ENCODE measurements around the gene KLK5.

Gene KLK5

DNA sequence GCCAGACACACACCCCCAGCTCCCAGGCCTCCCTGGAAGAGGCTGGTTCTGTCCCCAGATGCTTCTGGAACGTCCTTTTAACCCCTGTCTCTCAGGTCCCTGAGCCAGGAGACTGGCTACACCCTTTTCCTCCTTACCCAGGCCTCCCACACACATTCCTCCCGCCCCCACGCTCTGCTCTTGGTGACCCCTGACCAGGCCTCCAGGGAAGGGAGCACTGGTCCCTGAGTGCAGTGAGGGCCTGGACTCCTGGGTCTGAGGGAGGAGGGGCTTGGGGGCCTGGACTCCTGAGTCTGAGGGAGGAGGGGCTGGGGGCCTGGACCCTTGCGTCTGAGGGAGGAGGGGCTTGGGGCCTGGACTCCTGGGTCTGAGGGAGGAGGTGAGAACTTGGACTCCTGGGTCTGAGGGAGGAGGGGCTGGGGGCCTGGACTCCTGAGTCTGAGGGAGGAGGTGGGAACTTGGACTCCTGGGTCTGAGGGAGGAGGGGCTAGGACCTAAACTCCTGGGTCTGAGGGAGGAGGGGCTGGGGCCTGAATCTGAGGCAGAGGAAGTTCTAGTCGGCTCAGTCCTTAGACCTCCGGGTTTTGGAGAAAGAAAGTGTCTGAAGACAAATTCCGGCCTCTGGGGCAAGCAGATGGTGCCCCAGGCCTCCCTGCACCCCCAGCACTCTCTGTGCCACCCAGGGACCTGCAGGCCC is 16.0 kb upstream of the KLK5 start:
- DNase-seq (ENCODE audit: low spot score) = no peak

DNA sequence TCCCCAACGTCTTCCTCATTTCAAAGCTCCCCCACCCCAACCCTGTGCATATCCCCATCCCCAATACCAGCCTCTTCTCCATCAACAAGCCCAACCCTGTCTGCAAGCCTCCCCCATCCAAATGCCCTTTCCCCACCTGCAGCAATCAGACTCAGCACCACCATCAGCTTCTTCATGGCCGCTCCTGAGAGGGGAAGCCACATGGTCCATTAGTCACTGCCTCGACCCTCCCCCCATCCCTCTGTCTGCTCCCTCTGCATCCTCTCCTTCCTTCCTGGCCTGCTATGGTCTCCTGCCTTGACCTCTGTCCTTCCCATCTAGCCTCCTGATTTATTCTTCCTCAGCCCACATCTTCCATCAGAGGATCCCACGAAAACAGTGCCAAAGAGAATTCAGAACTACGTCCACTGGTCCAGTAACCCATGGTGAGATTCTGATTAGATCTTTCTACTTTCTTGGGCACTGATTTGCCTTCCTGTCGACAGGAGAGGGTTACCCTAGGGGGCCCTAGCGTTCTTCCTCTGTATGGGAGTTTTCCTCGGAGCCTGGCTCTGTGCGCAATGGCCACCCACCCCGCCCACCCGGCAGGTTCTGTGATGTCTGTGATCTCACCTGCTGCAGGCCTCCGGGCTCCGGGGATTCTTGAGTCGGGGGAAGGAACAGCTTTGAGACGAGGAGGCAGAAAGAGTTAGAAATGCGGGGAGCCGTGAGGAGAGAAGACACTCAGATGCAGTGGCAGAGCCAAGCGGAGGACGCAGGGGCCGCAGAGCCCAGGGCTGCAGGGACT is 15.3 kb upstream of the KLK5 start:
- DNase-seq (ENCODE audit: low spot score) = no peak

DNA sequence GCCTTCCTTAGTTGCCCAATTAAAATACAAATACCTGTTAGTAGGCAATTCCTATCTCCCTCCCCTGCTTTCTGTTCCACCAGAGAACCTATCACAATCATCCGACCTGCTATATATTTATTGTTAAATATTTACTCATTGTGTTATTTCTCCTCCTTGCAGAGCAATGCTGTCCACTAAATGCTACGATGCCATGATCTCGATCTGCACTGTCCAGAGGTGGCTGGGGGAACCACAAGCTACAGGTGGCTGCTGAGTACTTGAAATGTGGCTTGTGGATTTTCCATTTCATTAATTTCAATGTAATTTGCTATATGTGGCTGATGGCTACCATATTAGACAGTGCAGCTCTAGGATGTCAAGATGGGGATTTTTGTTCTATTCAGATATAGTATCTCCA is 11.4 kb upstream of the KLK5 start:
- DNase-seq (ENCODE audit: low spot score) = no peak

DNA sequence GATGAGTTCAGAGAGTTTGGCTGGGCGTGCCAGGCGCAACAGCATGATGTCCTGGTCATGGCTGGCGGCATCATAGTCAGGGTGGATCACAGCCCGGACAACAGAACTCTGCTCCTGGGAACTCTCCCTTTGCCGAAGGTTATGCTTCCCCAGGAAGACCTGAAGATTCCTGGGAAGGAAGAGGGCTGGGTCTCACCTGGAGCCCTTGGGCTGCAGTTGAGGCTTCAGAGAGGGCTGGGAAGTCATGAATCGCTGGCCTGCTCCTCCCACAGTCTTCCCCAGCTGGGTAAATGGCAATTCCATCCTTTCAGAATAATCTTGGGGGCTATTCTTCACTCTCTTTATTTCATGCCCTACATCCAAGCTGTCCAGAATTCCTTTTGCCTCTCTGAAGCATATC is 10.5 kb upstream of the KLK5 start:
- DNase-seq (ENCODE audit: low spot score) = no peak

DNA sequence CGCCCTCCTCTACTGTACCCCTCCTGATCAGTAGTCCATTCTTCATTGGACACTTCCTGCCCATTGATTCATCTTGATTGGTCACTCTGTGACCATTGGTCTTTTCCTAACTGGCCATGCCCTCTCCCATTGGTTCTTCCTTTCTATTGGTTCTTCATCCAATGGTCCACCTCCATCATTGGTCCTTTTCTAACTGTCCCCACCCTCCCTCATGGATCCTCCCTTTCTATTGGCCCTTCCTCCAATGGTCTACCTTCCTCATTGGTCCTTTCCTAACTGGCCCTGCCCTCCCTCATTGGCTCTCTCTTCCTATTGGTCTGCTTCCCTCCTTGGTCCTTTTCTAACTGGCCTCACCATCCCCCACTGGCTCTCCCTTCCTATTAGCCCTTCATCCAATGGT is 9.4 kb upstream of the KLK5 start:
- DNase-seq (ENCODE audit: low spot score) = no peak

GRCh38 chr19:50959731-50960500 is 7.1 kb upstream of the KLK5 start:
- no peak for DNase-seq (ENCODE audit: low spot score)

DNA sequence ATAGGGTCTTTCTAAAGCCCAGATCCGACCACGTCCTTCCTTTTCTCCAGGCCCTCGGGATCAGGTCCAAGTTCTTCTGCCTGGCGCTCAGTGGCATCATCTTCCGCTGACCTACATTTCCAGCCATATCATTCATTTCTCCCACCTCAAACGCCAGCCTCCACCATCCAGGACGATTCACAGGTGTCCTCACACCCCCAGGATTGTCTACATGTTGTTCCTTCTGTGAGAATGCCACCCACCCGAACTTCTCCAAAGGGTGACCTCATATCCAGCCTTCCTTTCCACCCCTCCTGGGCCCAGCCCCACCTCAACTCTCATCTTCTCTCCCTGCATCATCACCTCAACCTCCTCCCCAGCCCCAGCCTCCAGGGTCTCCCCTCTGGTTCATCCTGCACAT is 4.7 kb upstream of the KLK5 start:
- no peak for DNase-seq (ENCODE audit: low spot score)

DNA sequence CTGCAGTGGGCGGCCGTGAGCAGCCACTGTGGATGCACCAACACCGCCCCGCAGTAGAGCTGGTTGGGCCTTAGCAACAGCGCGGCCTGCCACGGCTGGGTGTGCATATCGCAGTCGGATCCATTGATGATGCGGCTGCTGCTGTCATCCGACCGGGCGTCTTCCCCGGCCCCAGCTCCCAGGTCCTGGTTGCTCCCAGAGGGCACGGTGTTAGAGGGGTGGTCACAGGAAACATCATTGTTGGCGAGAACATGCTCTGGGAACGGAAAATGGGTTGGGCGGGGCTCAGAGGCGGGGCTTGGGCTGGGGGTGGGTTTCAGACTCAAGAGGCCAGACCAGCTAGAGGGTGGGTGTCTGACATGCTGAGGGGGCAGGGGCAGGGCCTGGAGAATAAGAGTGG is 3.0 kb downstream of the KLK5 start:
- no peak for DNase-seq (ENCODE audit: low spot score)

DNA sequence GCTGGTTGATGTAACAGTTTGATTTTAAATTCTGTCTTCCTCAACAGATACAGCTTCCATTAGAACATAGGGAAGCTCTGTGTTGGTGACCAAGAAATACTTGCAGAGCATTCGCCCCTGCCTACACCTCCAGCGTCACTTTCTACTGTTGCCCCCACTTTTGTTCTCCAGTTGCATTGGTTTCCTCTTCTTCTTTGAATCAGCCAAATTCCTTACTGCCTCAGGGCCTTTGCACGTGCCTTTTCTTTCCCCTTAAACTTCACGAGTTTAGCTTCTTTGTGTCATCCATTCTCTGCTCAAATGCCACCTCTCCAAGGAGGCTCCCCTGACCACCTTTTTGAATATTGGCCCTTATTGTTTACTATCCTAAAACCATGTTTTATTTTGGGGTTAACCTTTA is 5.7 kb downstream of the KLK5 start:
- no peak for DNase-seq (ENCODE audit: low spot score)

GRCh38 chr19:50944795-50945194 is 8.0 kb downstream of the KLK5 start:
- DNase-seq (ENCODE audit: low spot score) = no peak

- no peak for DNase-seq (ENCODE audit: low spot score)
Measured at GRCh38 chr19:50943074-50943828, 9.6 kb downstream of the KLK5 start.

DNA sequence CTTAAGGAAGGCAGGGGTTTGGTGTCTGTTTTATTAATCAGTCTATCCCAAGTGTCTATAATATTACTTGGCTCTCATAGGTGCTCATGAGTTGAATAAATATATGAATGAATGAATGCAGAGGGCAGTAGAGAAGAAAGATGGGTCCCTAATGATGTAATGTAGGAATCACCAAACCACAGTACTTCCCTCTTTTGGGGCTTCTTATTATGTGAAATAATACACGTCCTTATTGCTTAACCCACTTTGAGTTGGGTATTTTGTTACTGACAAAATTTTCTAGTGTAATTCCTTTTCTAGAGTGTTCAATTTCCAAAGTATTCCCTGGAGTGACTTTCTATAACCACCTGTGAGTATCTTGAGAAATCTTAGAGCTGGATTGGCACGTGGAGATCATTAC is 13.2 kb downstream of the KLK5 start:
- DNase-seq (ENCODE audit: low spot score) = no peak

- DNase-seq (ENCODE audit: low spot score) = peak; percentile 67
Measured at GRCh38 chr19:50933640-50934039, 19.2 kb downstream of the KLK5 start.

DNA sequence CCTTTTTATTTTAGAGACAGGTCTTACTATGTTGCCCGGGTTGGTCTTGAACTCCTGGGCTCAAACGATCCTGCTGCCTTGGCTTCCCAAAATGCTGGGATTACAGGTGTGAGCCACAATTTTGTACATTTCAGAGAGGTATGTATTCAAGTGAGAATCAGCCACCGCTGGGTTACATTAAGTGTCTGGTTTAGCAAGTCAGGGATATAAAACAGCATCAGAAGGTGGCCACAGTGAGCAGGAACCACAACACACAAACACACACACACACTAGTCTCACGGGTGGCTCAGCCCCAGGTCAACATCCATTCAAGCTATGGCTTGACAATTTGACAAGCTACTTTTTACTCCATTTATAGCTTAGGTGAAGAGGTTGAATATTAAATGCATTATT is 20.2 kb downstream of the KLK5 start:
- no peak for DNase-seq (ENCODE audit: low spot score)

DNA sequence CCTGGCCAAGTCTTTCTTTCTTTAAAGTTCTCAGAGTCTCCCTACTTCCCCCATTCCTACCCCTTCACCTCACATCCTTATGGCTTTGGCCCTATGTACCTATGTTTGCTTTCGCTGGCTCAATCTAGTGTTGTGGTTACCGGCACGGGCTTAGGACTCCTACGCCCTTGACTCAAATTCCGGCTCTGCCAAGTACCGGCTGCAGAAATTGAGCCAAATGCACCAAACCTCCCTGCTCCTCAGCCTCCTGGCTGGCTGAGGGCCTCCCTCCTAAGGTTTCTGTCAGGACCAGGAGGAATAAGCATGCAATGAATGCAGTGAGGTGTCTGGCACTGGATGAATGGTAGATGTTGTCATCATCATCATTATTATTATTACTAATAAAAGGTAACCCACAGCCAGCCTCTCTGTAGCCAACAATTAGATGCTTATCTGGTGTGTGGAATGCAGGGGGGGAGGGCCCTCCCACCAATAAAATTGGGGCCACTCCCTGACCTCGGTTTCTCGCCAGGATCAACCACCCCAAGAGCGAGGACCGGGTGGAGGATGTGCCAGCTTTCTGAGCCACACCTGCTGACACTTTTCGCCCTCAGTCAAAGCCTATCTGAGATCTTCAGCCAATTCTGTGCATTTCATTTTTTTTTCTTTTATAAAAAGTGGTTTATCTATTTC is 20.7 kb downstream of the KLK5 start:
- DNase-seq (ENCODE audit: low spot score) = peak; percentile 58

DNA sequence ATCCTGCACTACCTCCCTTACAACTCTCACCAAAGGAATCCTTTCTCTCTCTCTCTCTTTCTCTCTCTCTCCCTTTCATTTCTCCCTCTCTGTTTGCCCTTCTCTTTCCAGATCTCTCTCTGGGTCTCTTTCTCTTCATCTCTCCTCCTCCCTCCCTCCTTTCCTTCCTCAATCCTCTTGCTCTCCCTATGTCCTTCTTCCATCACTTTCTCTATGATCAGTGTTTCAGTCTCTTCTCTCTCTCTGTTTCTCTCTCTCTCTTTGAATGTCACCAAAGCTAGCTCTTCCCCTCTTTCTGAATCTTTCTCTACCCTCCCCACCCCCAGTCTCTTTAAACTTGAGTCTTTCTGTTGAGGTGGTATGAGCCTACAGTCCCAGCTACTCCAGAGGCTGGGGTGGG is 21.8 kb downstream of the KLK5 start:
- DNase-seq (ENCODE audit: low spot score) = no peak

DNA sequence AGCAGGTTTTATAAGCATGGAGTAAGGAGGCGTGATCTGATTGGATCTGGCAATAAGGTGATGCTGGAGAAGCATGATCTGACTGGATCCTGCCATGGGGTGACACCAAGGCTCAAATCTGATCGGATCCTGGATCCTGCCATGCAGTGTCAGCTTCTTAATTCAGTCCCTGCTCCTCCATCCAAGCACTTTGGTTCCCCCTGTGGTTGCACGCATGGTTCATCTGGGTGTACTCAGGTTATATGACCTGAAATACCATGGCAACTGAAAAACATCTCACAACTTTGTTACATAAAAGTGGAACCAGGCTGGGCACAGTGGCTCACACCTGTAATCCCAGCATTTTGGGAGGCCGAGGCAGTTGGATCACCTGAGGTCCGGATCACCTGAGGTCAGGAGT is 24.0 kb downstream of the KLK5 start:
- DNase-seq (ENCODE audit: low spot score) = no peak

DNA sequence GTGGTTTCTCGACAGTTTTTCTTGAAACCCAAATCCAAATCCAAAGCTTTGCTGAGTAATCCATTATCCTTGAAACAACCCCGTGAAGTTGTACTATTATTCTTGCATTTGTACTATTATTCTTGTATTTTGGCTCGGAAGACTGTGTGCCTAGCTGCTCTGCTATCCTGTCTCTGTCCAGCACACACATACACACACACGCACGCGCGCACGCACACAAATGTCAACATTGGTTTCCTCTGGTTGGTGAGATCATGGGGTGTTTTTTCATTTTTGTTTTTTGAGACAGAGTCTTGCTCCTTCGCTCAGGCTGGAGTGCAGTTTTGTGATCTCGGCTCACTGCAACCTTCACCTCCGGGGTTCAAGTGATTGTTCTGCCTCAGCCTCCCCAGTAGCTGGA is 26.7 kb downstream of the KLK5 start:
- no peak for DNase-seq (ENCODE audit: low spot score)

DNA sequence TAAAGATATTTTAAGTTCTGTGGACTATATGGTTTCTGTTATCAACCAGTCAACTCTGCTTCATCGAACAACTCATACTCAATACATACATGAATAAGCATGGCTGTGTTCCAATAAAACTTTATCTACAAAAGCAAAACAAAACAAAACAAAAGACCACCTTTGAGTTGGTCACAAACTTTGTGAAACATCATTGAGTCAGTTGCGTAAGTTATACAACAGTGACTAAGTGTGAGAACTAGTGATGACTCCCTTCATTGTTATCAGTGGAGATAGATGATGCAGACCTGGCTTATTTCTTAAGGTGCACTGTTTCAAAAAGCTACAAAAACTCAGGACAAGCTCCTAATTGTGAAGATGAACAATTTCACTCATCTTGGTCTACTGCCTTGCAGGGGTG is 27.1 kb downstream of the KLK5 start:
- no peak for DNase-seq (ENCODE audit: low spot score)

DNA sequence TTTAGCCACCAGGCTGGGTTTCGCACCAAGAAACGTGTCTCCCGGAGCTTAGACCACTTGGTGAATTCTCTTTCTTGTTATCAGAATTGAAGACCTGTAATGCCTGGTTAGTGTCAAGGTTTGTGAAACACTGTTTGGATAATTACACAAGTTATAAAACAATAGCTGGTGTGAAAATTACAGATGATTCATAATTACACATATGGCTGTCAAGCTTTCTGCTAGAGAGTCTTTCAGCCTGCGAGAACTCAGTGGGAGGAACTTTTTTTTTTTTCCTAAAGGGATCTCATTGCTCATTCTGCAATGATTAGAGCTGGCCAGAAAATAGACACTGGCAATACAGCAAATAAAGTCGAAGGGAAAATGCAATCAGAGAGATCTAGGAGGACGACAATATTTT is 28.3 kb downstream of the KLK5 start:
- DNase-seq (ENCODE audit: low spot score) = no peak

GRCh38 chr19:50922317-50922853 is 30.5 kb downstream of the KLK5 start:
- peak; percentile 88 for DNase-seq (ENCODE audit: low spot score)
